PFSK-1 (cell line): Measurements from ENCODE around the gene FAM210A.

Experiments
- FOXP2 ChIP-seq: optimal IDR thresholded peaks from 2 replicates; pipeline ENCODE3; 2011; ENCODE audit warnings: borderline replicate concordance, control low read depth, inconsistent platforms; ENCODE audit not compliant: insufficient read depth; ENCODE audit errors: extremely low read length, extremely low read depth
- POLR2AphosphoS5 ChIP-seq: IDR thresholded peaks from 2 replicates; pipeline ENCODE4 v1.6.1; 2012; ENCODE audit warnings: low read depth, mild to moderate bottlenecking, control low read depth, low read length, moderate library complexity
- REST ChIP-seq, 2 experiments: IDR thresholded peaks; 2 replicates each; pipeline versions ENCODE4 v1.6.1 to v1.8.0; 2011 to 2012; ENCODE audit warnings: low read depth in 2 of 2, low read length in 2 of 2, control low read depth in 1 of 2, inconsistent platforms in 1 of 2, mild to moderate bottlenecking in 1 of 2, moderate library complexity in 1 of 2; ENCODE audit not compliant: insufficient read depth in 1 of 2
- SIN3A ChIP-seq: IDR thresholded peaks from 2 replicates; pipeline ENCODE4 v1.6.1; 2012; ENCODE audit warnings: mild to moderate bottlenecking, low read length, moderate library complexity, borderline replicate concordance; ENCODE audit not compliant: insufficient read depth
- TAF1 ChIP-seq: IDR thresholded peaks from 2 replicates; pipeline ENCODE4 v1.6.1; 2012; ENCODE audit warnings: low read length, control low read depth, borderline replicate concordance; ENCODE audit not compliant: insufficient read depth

The FAM210A gene

DNA sequence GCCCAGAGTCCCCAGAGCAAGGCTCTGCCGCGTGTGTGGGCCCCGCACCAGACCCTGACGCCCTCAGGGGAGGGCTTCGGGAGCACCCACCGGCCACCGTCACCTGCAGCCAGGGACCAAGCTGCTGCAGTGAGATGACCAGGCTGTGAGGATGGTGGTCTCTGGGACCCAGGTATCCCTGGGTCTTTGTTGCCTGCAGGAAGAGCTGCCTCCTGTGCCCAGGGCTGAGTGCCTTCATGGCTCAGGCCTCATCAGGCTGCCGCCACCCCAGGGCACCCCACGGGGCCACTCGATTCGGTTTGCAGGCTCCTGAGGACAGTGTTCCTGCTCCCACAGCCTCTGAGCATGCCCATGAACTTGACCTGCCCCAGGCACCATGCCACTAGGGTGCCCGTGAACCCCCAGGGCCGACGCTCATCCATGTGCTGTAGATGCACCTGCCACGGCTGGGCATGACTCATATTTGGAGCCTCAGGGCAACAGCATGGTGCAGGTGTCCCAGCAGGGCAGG lies 109.8 kb downstream of the FAM210A start:
- TF ChIP-seq REST (IDR thresholded peaks at IDR 0.05; ENCODE audit: insufficient read depth in 1 of 2, low read depth in 2 of 2, low read length in 2 of 2) = no peak
- no peak for TF ChIP-seq FOXP2
- TF ChIP-seq POLR2AphosphoS5 = no peak
- TF ChIP-seq TAF1 = no peak
- TF ChIP-seq SIN3A = no peak

- TF ChIP-seq SIN3A (no peak), REST (IDR thresholded peaks at IDR 0.05; ENCODE audit: insufficient read depth in 1 of 2, low read depth in 2 of 2, low read length in 2 of 2) (no peak), POLR2AphosphoS5 (no peak), FOXP2 (no peak), TAF1 (no peak)
Observed at GRCh38 chr18:13616041-13616440, 110.3 kb downstream of the FAM210A start.

GRCh38 chr18:13615432-13615861 lies 110.9 kb downstream of the FAM210A start:
- TF ChIP-seq TAF1 (no peak), SIN3A (no peak), REST (IDR thresholded peaks at IDR 0.05; ENCODE audit: insufficient read depth in 1 of 2, low read depth in 2 of 2, low read length in 2 of 2) (no peak), POLR2AphosphoS5 (no peak), FOXP2 (no peak)

- no peak for TF ChIP-seq SIN3A
- no peak for TF ChIP-seq TAF1
- TF ChIP-seq REST (IDR thresholded peaks at IDR 0.05; ENCODE audit: insufficient read depth in 1 of 2, low read depth in 2 of 2, low read length in 2 of 2) = no peak
- TF ChIP-seq POLR2AphosphoS5 = no peak
- TF ChIP-seq FOXP2 = no peak
Observed at GRCh38 chr18:13614641-13615288, 111.6 kb downstream of the FAM210A start.
